HEK293 (cell line): ENCODE results near the gene TMEM213.

Experiments
- GFI1B ChIP-seq: fragments of 450-650 bp; formaldehyde crosslinking; IDR thresholded peaks from 2 replicates; pipeline ENCODE4 v1.5.1; 2016; ENCODE audit warnings: missing biosample characterization, missing genetic modification characterization
- ZNF121 ChIP-seq: fragments of 450-650 bp; formaldehyde crosslinking; IDR thresholded peaks from 2 replicates; pipeline ENCODE4 v1.5.1; 2016; ENCODE audit warnings: missing biosample characterization, missing genetic modification characterization
- ZNF140 ChIP-seq: fragments of 450-650 bp; formaldehyde crosslinking; IDR thresholded peaks from 2 replicates; pipeline ENCODE4 v1.5.1; 2016; ENCODE audit warnings: missing biosample characterization, missing genetic modification characterization
- ZNF423 ChIP-seq: fragments of 450-650 bp; formaldehyde crosslinking; IDR thresholded peaks from 2 replicates; pipeline ENCODE4 v1.5.1; 2016; ENCODE audit warnings: missing biosample characterization, missing genetic modification characterization
- ZNF530 ChIP-seq: fragments of 450-650 bp; formaldehyde crosslinking; IDR thresholded peaks from 2 replicates; pipeline ENCODE4 v1.5.1; 2016; ENCODE audit warnings: low read depth, missing biosample characterization, missing genetic modification characterization
- ZNF560 ChIP-seq: fragments of 450-650 bp; formaldehyde crosslinking; IDR thresholded peaks from 2 replicates; pipeline ENCODE4 v1.5.1; 2017; ENCODE audit warnings: missing biosample characterization, missing genetic modification characterization, borderline replicate concordance
- TF ChIP-seq, protein P1 (sequence below): fragments of 450-650 bp; formaldehyde crosslinking; IDR thresholded peaks from 2 replicates; pipeline ENCODE4 v1.5.1; 2016; ENCODE audit warnings: missing biosample characterization, missing genetic modification characterization

DNA sequence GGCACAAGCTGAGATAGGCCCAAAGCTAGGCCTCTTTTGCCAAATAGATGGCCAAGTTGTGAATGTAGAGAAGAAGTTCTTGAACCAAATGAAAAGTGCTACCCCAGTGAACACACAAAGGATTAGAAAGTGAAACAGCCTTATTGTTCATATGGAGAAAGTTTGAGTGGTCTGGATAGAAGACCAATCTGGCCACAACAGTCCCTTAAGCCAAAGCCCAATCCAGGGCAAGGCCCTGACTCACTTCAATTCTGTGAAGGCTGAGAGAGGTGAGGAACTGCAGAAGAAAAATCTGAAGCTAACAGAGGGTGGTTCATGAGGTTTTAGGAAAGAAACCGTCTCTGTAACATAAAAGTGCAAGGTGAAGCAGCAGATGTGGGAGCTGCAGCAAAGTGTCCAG, 18.9 kb downstream of the TMEM213 start:
- TF ChIP-seq, protein P1, sequence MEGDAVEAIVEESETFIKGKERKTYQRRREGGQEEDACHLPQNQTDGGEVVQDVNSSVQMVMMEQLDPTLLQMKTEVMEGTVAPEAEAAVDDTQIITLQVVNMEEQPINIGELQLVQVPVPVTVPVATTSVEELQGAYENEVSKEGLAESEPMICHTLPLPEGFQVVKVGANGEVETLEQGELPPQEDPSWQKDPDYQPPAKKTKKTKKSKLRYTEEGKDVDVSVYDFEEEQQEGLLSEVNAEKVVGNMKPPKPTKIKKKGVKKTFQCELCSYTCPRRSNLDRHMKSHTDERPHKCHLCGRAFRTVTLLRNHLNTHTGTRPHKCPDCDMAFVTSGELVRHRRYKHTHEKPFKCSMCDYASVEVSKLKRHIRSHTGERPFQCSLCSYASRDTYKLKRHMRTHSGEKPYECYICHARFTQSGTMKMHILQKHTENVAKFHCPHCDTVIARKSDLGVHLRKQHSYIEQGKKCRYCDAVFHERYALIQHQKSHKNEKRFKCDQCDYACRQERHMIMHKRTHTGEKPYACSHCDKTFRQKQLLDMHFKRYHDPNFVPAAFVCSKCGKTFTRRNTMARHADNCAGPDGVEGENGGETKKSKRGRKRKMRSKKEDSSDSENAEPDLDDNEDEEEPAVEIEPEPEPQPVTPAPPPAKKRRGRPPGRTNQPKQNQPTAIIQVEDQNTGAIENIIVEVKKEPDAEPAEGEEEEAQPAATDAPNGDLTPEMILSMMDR (tag by site-specific recombination) = no peak
- TF ChIP-seq ZNF140 (no peak), GFI1B (tag by site-specific recombination) (no peak), ZNF423 (tag by site-specific recombination) (no peak), ZNF121 (tag by site-specific recombination) (no peak), ZNF560 (tag by site-specific recombination) (no peak), ZNF530 (tag by site-specific recombination) (no peak)
